Panc1 (cell line): ENCODE data around the gene IL1R2.

Source experiments
- CTCF ChIP-seq: fragments of 450-650 bp; IDR thresholded peaks from 2 replicates; pipeline ENCODE4 v1.5.1; 2017; ENCODE audit warnings: mild to moderate bottlenecking
- POLR2AphosphoS5 ChIP-seq: IDR thresholded peaks from 2 replicates; pipeline ENCODE4 v1.6.1; 2012; ENCODE audit warnings: mild to moderate bottlenecking, low read depth, low read length, moderate library complexity
- TCF7L2 ChIP-seq: IDR thresholded peaks from 2 replicates; pipeline ENCODE4 v1.6.1; 2011; ENCODE audit warnings: mild to moderate bottlenecking, low read depth, low read length, inconsistent platforms
- TF ChIP-seq, protein P1 (sequence below), 2 experiments: IDR thresholded peaks; 2 replicates each; pipeline ENCODE4 v1.6.1; 2011 to 2012; ENCODE audit warnings: low read depth in 2 of 2, control low read depth in 1 of 2, low read length in 1 of 2, mild to moderate bottlenecking in 1 of 2, moderate library complexity in 1 of 2; ENCODE audit not compliant: insufficient read depth in 1 of 2

- TF ChIP-seq POLR2AphosphoS5 (no peak), CTCF (no peak), TCF7L2 (no peak)
- TF ChIP-seq, protein P1, sequence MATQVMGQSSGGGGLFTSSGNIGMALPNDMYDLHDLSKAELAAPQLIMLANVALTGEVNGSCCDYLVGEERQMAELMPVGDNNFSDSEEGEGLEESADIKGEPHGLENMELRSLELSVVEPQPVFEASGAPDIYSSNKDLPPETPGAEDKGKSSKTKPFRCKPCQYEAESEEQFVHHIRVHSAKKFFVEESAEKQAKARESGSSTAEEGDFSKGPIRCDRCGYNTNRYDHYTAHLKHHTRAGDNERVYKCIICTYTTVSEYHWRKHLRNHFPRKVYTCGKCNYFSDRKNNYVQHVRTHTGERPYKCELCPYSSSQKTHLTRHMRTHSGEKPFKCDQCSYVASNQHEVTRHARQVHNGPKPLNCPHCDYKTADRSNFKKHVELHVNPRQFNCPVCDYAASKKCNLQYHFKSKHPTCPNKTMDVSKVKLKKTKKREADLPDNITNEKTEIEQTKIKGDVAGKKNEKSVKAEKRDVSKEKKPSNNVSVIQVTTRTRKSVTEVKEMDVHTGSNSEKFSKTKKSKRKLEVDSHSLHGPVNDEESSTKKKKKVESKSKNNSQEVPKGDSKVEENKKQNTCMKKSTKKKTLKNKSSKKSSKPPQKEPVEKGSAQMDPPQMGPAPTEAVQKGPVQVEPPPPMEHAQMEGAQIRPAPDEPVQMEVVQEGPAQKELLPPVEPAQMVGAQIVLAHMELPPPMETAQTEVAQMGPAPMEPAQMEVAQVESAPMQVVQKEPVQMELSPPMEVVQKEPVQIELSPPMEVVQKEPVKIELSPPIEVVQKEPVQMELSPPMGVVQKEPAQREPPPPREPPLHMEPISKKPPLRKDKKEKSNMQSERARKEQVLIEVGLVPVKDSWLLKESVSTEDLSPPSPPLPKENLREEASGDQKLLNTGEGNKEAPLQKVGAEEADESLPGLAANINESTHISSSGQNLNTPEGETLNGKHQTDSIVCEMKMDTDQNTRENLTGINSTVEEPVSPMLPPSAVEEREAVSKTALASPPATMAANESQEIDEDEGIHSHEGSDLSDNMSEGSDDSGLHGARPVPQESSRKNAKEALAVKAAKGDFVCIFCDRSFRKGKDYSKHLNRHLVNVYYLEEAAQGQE (IDR thresholded peaks at IDR 0.05; ENCODE audit: insufficient read depth in 1 of 2, low read depth in 2 of 2, low read length in 1 of 2): no peak
Measured at GRCh38 chr2:102018823-102019445, 27.2 kb downstream of the IL1R2 start.
